ENCODE data around the gene POLE3. TPM values are rescaled to one million over a fixed set of nuclear protein-coding genes. Genes with fewer than 3 reads are reported as not detected.

The POLE3 gene
- total RNA-seq, 1 donor from 2014 or later = 54.9 TPM

GRCh38 chr9:113427629-113428028 lies 17.2 kb upstream of the POLE3 start:
- DNase-seq (ENCODE audit: extremely low spot score, unreplicated experiment) = no peak
- no peak for TF ChIP-seq CTCF (conservative IDR thresholded peaks at IDR 0.05)
- no peak overlapping the region for H3K27ac Mint-ChIP-seq
- H3K27me3 Mint-ChIP-seq = peaks cover 10% of the 10 kb centered on the region
- no peaks in the 10 kb centered on the region for H3K36me3 Mint-ChIP-seq
- H3K9me3 Mint-ChIP-seq = no peaks in the 10 kb centered on the region
- H3K4me1 Mint-ChIP-seq (ENCODE audit: unreplicated experiment) = no peaks in the 10 kb centered on the region
- H3K4me3 Mint-ChIP-seq = no peak overlapping the region

GRCh38 chr9:113426701-113427100 lies 16.2 kb upstream of the POLE3 start:
- Mint-ChIP-seq H3K27ac (no peak overlapping the region), H3K9me3 (no peaks in the 10 kb centered on the region), H3K36me3 (no peaks in the 10 kb centered on the region), H3K4me1 (ENCODE audit: unreplicated experiment) (no peaks in the 10 kb centered on the region), H3K4me3 (no peak overlapping the region), H3K27me3 (peaks cover 10% of the 10 kb centered on the region)
- TF ChIP-seq CTCF (conservative IDR thresholded peaks at IDR 0.05) = no peak
- DNase-seq (ENCODE audit: extremely low spot score, unreplicated experiment) = no peak

GRCh38 chr9:113425072-113425471 lies 14.6 kb upstream of the POLE3 start:
- Mint-ChIP-seq H3K4me1 (ENCODE audit: unreplicated experiment) (no peaks in the 10 kb centered on the region), H3K9me3 (no peaks in the 10 kb centered on the region), H3K27me3 (peaks cover 10% of the 10 kb centered on the region), H3K36me3 (no peaks in the 10 kb centered on the region), H3K27ac (no peak overlapping the region), H3K4me3 (no peak overlapping the region)
- DNase-seq (ENCODE audit: extremely low spot score, unreplicated experiment) = no peak
- no peak for TF ChIP-seq CTCF (conservative IDR thresholded peaks at IDR 0.05)

- no peaks in the 10 kb centered on the region for H3K36me3 Mint-ChIP-seq
- no peaks in the 10 kb centered on the region for H3K9me3 Mint-ChIP-seq
- no peak overlapping the region for H3K4me3 Mint-ChIP-seq
- no peak overlapping the region for H3K27ac Mint-ChIP-seq
- TF ChIP-seq CTCF (conservative IDR thresholded peaks at IDR 0.05) = no peak
- H3K27me3 Mint-ChIP-seq = peaks cover 10% of the 10 kb centered on the region
- DNase-seq (ENCODE audit: extremely low spot score, unreplicated experiment) = no peak
- no peaks in the 10 kb centered on the region for H3K4me1 Mint-ChIP-seq (ENCODE audit: unreplicated experiment)
Measured at GRCh38 chr9:113421726-113422125, 11.3 kb upstream of the POLE3 start.

GRCh38 chr9:113417370-113417769 lies 6.9 kb upstream of the POLE3 start:
- no peak overlapping the region for H3K4me3 Mint-ChIP-seq
- no peak for DNase-seq (ENCODE audit: extremely low spot score, unreplicated experiment)
- no peaks in the 10 kb centered on the region for H3K27me3 Mint-ChIP-seq
- no peaks in the 10 kb centered on the region for H3K9me3 Mint-ChIP-seq
- H3K4me1 Mint-ChIP-seq (ENCODE audit: unreplicated experiment) = no peaks in the 10 kb centered on the region
- no peak for TF ChIP-seq CTCF (conservative IDR thresholded peaks at IDR 0.05)
- H3K27ac Mint-ChIP-seq = no peak overlapping the region
- H3K36me3 Mint-ChIP-seq = no peaks in the 10 kb centered on the region

GRCh38 chr9:113416149-113416721 lies 5.8 kb upstream of the POLE3 start:
- no peak for TF ChIP-seq CTCF (conservative IDR thresholded peaks at IDR 0.05)
- Mint-ChIP-seq H3K36me3 (no peaks in the 10 kb centered on the region), H3K9me3 (no peaks in the 10 kb centered on the region), H3K4me3 (no peak overlapping the region), H3K27me3 (no peaks in the 10 kb centered on the region), H3K4me1 (ENCODE audit: unreplicated experiment) (no peaks in the 10 kb centered on the region), H3K27ac (no peak overlapping the region)
- DNase-seq (ENCODE audit: extremely low spot score, unreplicated experiment) = no peak
